Measurements from ENCODE around the gene ROBO1. TPM values are rescaled to one million over a fixed set of nuclear protein-coding genes. Genes with fewer than 3 reads are reported as not detected.

The ROBO1 gene
- total RNA-seq, 1 experiment from 2014 or later: 67.6 TPM

- ChIA-PET CTCF (no interaction called here), POLR2A (ENCODE audit: low non-redundant PET) (no interaction called here)
- intact Hi-C loops (cut with micrococcal nuclease; ENCODE audit: unreplicated experiment): no loop called here
- no peak overlapping the region for H3K4me3 ChIP-seq (ENCODE audit: low read depth, low read length, poor library complexity, severe bottlenecking)
- H3K27me3 ChIP-seq (replicated peaks; ENCODE audit: insufficient read depth, low read depth, low read length, poor library complexity): no peaks in the 10 kb centered on the region
- H3K36me3 ChIP-seq (ENCODE audit: insufficient read depth, low read length, poor library complexity, severe bottlenecking): no peaks in the 10 kb centered on the region
- no TSS peak for BruUV-seq (replicated peaks)
- H3K27ac ChIP-seq (ENCODE audit: low read depth, low read length, poor library complexity, severe bottlenecking): no peak overlapping the region
- H3K4me1 ChIP-seq (ENCODE audit: insufficient read depth, low read length, poor library complexity, severe bottlenecking): peaks cover 50% of the 10 kb centered on the region
- no peaks in the 10 kb centered on the region for H3K9me3 ChIP-seq (ENCODE audit: low read depth, low read length, poor library complexity, severe bottlenecking)
- DNase-seq (ENCODE audit: low spot score): no peak
- TF ChIP-seq EZH2 (IDR thresholded peaks at IDR 0.05; ENCODE audit: borderline replicate concordance, low read depth, low read length, poor library complexity, severe bottlenecking) (no peak), CTCF (conservative IDR thresholded peaks at IDR 0.05; ENCODE audit: low read depth, low read length) (no peak)
These were observed 892.4 kb downstream of the ROBO1 start for GRCh38 chr3:78875436-78875835.

DNA sequence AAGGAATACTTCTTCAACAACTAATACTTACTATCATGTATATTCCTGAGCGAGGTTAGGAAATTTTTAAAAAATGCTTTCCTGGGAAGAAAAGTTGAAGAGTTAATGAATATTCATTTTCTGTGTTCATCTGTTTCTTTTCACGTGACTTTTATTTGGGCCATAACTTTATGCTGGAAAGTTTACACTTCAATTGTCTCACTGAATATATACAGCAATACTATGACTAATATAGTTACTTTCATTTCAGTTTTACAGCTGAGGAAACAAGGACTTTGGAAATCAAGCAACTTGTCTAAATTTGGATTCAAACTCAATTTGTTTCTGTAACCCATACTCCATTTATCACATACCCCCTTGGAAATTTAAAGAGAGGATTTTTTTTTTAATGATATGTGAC is 894.2 kb downstream of the ROBO1 start:
- DNase-seq (ENCODE audit: low spot score): no peak
- Histone ChIP-seq H3K4me1 (ENCODE audit: insufficient read depth, low read length, poor library complexity, severe bottlenecking) (peaks cover 51% of the 10 kb centered on the region), H3K4me3 (ENCODE audit: low read depth, low read length, poor library complexity, severe bottlenecking) (peak overlapping the region; percentile 10), H3K36me3 (ENCODE audit: insufficient read depth, low read length, poor library complexity, severe bottlenecking) (no peaks in the 10 kb centered on the region), H3K27ac (ENCODE audit: low read depth, low read length, poor library complexity, severe bottlenecking) (peak overlapping the region; percentile 11), H3K27me3 (replicated peaks; ENCODE audit: insufficient read depth, low read depth, low read length, poor library complexity) (no peaks in the 10 kb centered on the region), H3K9me3 (ENCODE audit: low read depth, low read length, poor library complexity, severe bottlenecking) (no peaks in the 10 kb centered on the region)
- no TSS peak for BruUV-seq (replicated peaks)
- no peak for TF ChIP-seq CTCF (conservative IDR thresholded peaks at IDR 0.05; ENCODE audit: low read depth, low read length)
- no peak for TF ChIP-seq EZH2 (IDR thresholded peaks at IDR 0.05; ENCODE audit: borderline replicate concordance, low read depth, low read length, poor library complexity, severe bottlenecking)
- intact Hi-C loops (cut with micrococcal nuclease; ENCODE audit: unreplicated experiment): no loop called here
- ChIA-PET CTCF (no interaction called here), POLR2A (ENCODE audit: low non-redundant PET) (no interaction called here)

- no TSS peak for BruUV-seq (replicated peaks)
- Histone ChIP-seq H3K9me3 (ENCODE audit: low read depth, low read length, poor library complexity, severe bottlenecking) (no peaks in the 10 kb centered on the region), H3K4me1 (ENCODE audit: insufficient read depth, low read length, poor library complexity, severe bottlenecking) (peaks cover 63% of the 10 kb centered on the region), H3K36me3 (ENCODE audit: insufficient read depth, low read length, poor library complexity, severe bottlenecking) (no peaks in the 10 kb centered on the region), H3K27ac (ENCODE audit: low read depth, low read length, poor library complexity, severe bottlenecking) (peak overlapping the region; percentile 62), H3K4me3 (ENCODE audit: low read depth, low read length, poor library complexity, severe bottlenecking) (peak overlapping the region; percentile 11), H3K27me3 (replicated peaks; ENCODE audit: insufficient read depth, low read depth, low read length, poor library complexity) (no peaks in the 10 kb centered on the region)
- TF ChIP-seq EZH2 (IDR thresholded peaks at IDR 0.05; ENCODE audit: borderline replicate concordance, low read depth, low read length, poor library complexity, severe bottlenecking) (no peak), CTCF (conservative IDR thresholded peaks at IDR 0.05; ENCODE audit: low read depth, low read length) (no peak)
- POLR2A ChIA-PET (ENCODE audit: low non-redundant PET): interaction anchor here (0.7 kb wide), 1 partner anchor 17 kb away, joined by 3 read pairs; no protein-coding TSS in a partner anchor
- peak; percentile 35 for DNase-seq (ENCODE audit: low spot score)
- CTCF ChIA-PET: no interaction called here
- intact Hi-C loops (cut with micrococcal nuclease; ENCODE audit: unreplicated experiment): no loop called here
These were observed 895.6 kb downstream of the ROBO1 start for GRCh38 chr3:78872195-78872594.

Measured in A673 (cell line).